Gastrocnemius medialis (tissue), 4 donors: Measurements from ENCODE around the gene CDH1. TPM values are rescaled to one million over a fixed set of nuclear protein-coding genes. Genes with fewer than 3 reads are reported as not detected.

Source experiments
- ATAC-seq, 2 donors: fragments of 150-250 bp; one replicate each; pipeline ENCODE4 v1.9.1; 2016
- DNase-seq, 2 donors: peaks; one replicate each; pipeline ENCODE4 v3.0.0-alpha.2; 2019
- H3K27ac ChIP-seq, 4 donors: fragments of 200-600 bp; sonication (generic); 1 replicate in 1 of 4; 2 replicates in 3 of 4; pipeline ENCODE4 v1.5.1; 2016 to 2018; ENCODE audit warnings: mild to moderate bottlenecking in 2 of 4, moderate library complexity in 1 of 4
- H3K27me3 ChIP-seq, 3 donors: fragments of 200-600 bp; sonication (generic) in 2 of 3; 1 replicate in 1 of 3; 2 replicates in 2 of 3; pipeline versions ENCODE4 v1.5.1 to v1.6.0; 2016 to 2019; ENCODE audit warnings: mild to moderate bottlenecking in 1 of 3, moderate library complexity in 1 of 3
- H3K36me3 ChIP-seq, 2 donors: fragments of 200-600 bp; sonication (generic) in 1 of 2; one replicate each; pipeline ENCODE4 v1.5.1; 2017 to 2018
- H3K4me1 ChIP-seq, 2 donors: fragments of 200-600 bp; sonication (generic) in 1 of 2; one replicate each; pipeline ENCODE4 v1.5.1; 2016 to 2017; ENCODE audit warnings: mild to moderate bottlenecking in 2 of 2
- H3K4me3 ChIP-seq, 4 donors: fragments of 200-600 bp; sonication (generic) in 3 of 4; 1 replicate in 1 of 4; 2 replicates in 3 of 4; pipeline ENCODE4 v1.5.1; 2016 to 2019; ENCODE audit warnings: mild to moderate bottlenecking in 2 of 4
- H3K9me3 ChIP-seq, 3 donors: fragments of 200-600 bp; sonication (generic) in 2 of 3; 1 replicate in 1 of 3; 2 replicates in 2 of 3; pipeline ENCODE4 v1.5.1; 2016 to 2019
- CTCF ChIP-seq, 5 experiments: fragments of 450-650 bp in 3 of 5; fragments of 200-600 bp in 2 of 5; sonication (generic) in 2 of 5; IDR thresholded peaks in 4 of 5; conservative IDR thresholded peaks in 1 of 5; 1 replicate in 4 of 5; 2 replicates in 1 of 5; pipeline ENCODE4 v1.5.1; 2016 to 2019; ENCODE audit warnings: antibody characterized with exemption in 5 of 5, mild to moderate bottlenecking in 3 of 5, moderate library complexity in 3 of 5
- POLR2A ChIP-seq, 2 donors: fragments of 450-650 bp; IDR thresholded peaks; one replicate each; pipeline ENCODE4 v1.6.1; 2017; ENCODE audit warnings: antibody characterized with exemption in 2 of 2, mild to moderate bottlenecking in 2 of 2, moderate library complexity in 2 of 2
- in situ Hi-C, 4 donors: fragments of 200-750 bp; cut with MboI; loops; one replicate each; pipeline versions ENCODE4 v1.15.0 to v1.8.0; 2017; ENCODE audit warnings: low sequenced_read_pairs in 4 of 4
- intact Hi-C: fragments of 100-400 bp; cut with DNase I; formaldehyde crosslinking; loops from one replicate; pipeline ENCODE4 v1.15.1; 2023; ENCODE audit warnings: low total_unique reads
- total RNA-seq, 4 donors: library from RNA; depleted of rRNA; stranded (reverse); fragments of >200 nt; gene quantifications; one replicate each; pipeline versions ENCODE4 v1.1.0 to v1.2.3, GENCODE V29; 2016

CDH1 gene
- total RNA-seq, 4 donors from 2014 or later = 0.20 to 1.3 (median 0.20) TPM; not detected in 1

GRCh38 chr16:68751160-68751559 lies 14.1 kb downstream of the CDH1 start:
- Histone ChIP-seq H3K27me3 (no peaks in the 10 kb centered on the region), H3K9me3 (no peaks in the 10 kb centered on the region), H3K4me3 (no peak overlapping the region), H3K4me1 (no peaks in the 10 kb centered on the region), H3K36me3 (no peaks in the 10 kb centered on the region), H3K27ac (no peak overlapping the region)
- ATAC-seq = no peak
- in situ Hi-C loops (no loop called here), intact Hi-C loops (no loop called here)
- no peak for DNase-seq
- TF ChIP-seq POLR2A (IDR thresholded peaks at IDR 0.05) (no peak), CTCF (IDR thresholded peaks at IDR 0.05 in 4 of 5, conservative IDR thresholded peaks at IDR 0.05 in 1 of 5) (no peak)

GRCh38 chr16:68752602-68753001 lies 15.5 kb downstream of the CDH1 start:
- H3K4me3 ChIP-seq = no peak overlapping the region
- ATAC-seq (no peak), DNase-seq (no peak)
- TF ChIP-seq CTCF (IDR thresholded peaks at IDR 0.05 in 4 of 5, conservative IDR thresholded peaks at IDR 0.05 in 1 of 5) (no peak), POLR2A (IDR thresholded peaks at IDR 0.05) (no peak)
- no peaks in the 10 kb centered on the region for H3K36me3 ChIP-seq
- intact Hi-C loops = no loop called here
- no peaks in the 10 kb centered on the region for H3K9me3 ChIP-seq
- H3K27me3 ChIP-seq = no peaks in the 10 kb centered on the region
- no peak overlapping the region for H3K27ac ChIP-seq
- H3K4me1 ChIP-seq = no peaks in the 10 kb centered on the region
- in situ Hi-C loops = no loop called here

GRCh38 chr16:68754084-68754792 lies 17.1 kb downstream of the CDH1 start:
- DNase-seq = no peak
- Histone ChIP-seq H3K27me3 (no peaks in the 10 kb centered on the region), H3K9me3 (no peaks in the 10 kb centered on the region), H3K4me1 (no peaks in the 10 kb centered on the region), H3K27ac (no peak overlapping the region), H3K36me3 (no peaks in the 10 kb centered on the region), H3K4me3 (no peak overlapping the region)
- intact Hi-C loops = no loop called here
- ATAC-seq = no peak
- TF ChIP-seq POLR2A (IDR thresholded peaks at IDR 0.05) (no peak), CTCF (IDR thresholded peaks at IDR 0.05 in 4 of 5, conservative IDR thresholded peaks at IDR 0.05 in 1 of 5) (no peak)
- in situ Hi-C loops = no loop called here

- Histone ChIP-seq H3K27me3 (peaks cover 0 to 1% (median 0%) of the 10 kb centered on the region in 3 donors), H3K4me3 (no peak overlapping the region), H3K27ac (no peak overlapping the region), H3K4me1 (no peaks in the 10 kb centered on the region), H3K36me3 (no peaks in the 10 kb centered on the region), H3K9me3 (no peaks in the 10 kb centered on the region)
- intact Hi-C loops = no loop called here
- ATAC-seq = no peak
- TF ChIP-seq POLR2A (IDR thresholded peaks at IDR 0.05) (no peak), CTCF (IDR thresholded peaks at IDR 0.05 in 4 of 5, conservative IDR thresholded peaks at IDR 0.05 in 1 of 5) (no peak)
- no peak for DNase-seq
- in situ Hi-C loops = no loop called here
Measured at GRCh38 chr16:68756239-68756915, 19.3 kb downstream of the CDH1 start.
